ENCODE data around the gene MMP12.

MMP12 gene

DNA sequence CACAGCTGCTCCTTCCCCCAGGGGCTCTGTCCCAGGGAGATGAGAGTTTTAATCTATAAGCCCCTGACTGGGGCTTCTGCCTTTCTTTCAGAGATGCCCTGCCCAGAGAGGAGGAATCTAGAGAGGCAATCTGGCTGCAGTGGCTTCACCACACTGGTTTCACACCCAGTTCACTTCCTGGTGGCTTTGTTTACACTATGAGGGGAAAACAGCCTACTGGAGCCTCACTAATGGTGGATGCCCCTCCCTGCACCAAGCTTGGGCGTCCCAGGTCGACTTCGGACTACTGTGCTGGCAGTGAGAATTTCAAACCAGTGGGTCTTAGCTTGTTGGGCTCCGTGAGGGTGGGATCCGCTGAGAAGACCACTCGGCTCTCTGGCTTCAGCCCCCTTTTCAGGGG, 55.3 kb downstream of the MMP12 start:
- Mint-ChIP-seq H3K27me3 (no peaks in the 10 kb centered on the region), H3K9me3 (peaks cover 11% of the 10 kb centered on the region), H3K27ac (ENCODE audit: low read depth) (no peak overlapping the region), H3K4me3 (no peak overlapping the region), H3K36me3 (ENCODE audit: insufficient read depth) (peaks cover 2% of the 10 kb centered on the region), H3K4me1 (no peaks in the 10 kb centered on the region)
- DNase-seq (ENCODE audit: low spot score in 2 of 2) (no peak), ATAC-seq (replicated peaks; ENCODE audit: extremely low read depth, poor library complexity, severe bottlenecking) (no peak)

DNA sequence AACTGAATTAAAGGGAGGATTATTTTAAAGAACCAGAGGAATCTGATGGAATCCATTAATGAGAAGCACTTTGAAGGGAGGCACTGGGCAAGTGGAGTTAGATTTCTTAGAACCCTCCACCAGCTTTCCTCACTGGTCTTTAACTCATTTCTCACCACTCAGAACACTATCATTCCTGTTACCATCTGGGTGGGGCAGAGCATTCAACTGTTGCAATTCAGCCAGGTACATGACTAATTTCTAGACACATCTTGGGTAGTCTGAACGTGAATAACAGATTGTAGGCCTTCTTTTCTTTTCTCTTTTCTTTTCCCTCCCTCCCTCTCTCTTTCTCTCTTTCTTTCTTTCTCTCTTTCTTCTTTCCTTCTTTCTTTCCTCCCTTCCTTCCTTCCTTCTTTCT, 61.3 kb downstream of the MMP12 start:
- DNase-seq (ENCODE audit: low spot score in 2 of 2) = no peak
- ATAC-seq (replicated peaks; ENCODE audit: extremely low read depth, poor library complexity, severe bottlenecking) = no peak
- Mint-ChIP-seq H3K36me3 (ENCODE audit: insufficient read depth) (peaks cover 2% of the 10 kb centered on the region), H3K4me1 (no peaks in the 10 kb centered on the region), H3K4me3 (no peak overlapping the region), H3K9me3 (peaks cover 16% of the 10 kb centered on the region), H3K27ac (ENCODE audit: low read depth) (no peak overlapping the region), H3K27me3 (peaks cover 10% of the 10 kb centered on the region)

Data from central memory CD8-positive, alpha-beta T cell (primary cell).